Keratinocyte (primary cell): ENCODE measurements around the gene IL36RN. TPM values are rescaled to one million over a fixed set of nuclear protein-coding genes. Genes with fewer than 3 reads are reported as not detected.

Experiments used
- DNase-seq: peaks from one replicate; pipeline ENCODE4 v3.0.0-alpha.2; 2011; ENCODE audit warnings: low read depth, missing footprints, low spot score
- FAIRE-seq: peaks from 2 replicates; lab custom pipeline; 2011; peaks lifted over from hg19 to GRCh38; lab: Jason Lieb, UNC
- H2AFZ ChIP-seq: 2 replicates; pipeline ENCODE4 v1.6.0; 2012; ENCODE audit warnings: low read length, control low read depth, inconsistent platforms; ENCODE audit not compliant: control insufficient read depth
- H3K27ac ChIP-seq: 2 replicates; pipeline ENCODE4 v1.5.1; 2011; ENCODE audit warnings: low read length; ENCODE audit not compliant: control insufficient read depth, insufficient read depth
- H3K27me3 ChIP-seq: 3 replicates; pipeline ENCODE4 v1.6.0; 2011; ENCODE audit warnings: low read length; ENCODE audit not compliant: control insufficient read depth, insufficient read depth; ENCODE audit errors: extremely low read depth
- H3K36me3 ChIP-seq, 2 experiments: 2 replicates in 1 of 2; 3 replicates in 1 of 2; pipeline ENCODE4 v1.5.1; 2011; ENCODE audit warnings: low read length in 2 of 2, mild to moderate bottlenecking in 1 of 2; ENCODE audit not compliant: control insufficient read depth in 2 of 2, insufficient read depth in 2 of 2; ENCODE audit errors: extremely low read depth in 1 of 2
- H3K4me1 ChIP-seq: 3 replicates; pipeline ENCODE4 v1.5.1; 2011; ENCODE audit warnings: low read length; ENCODE audit not compliant: control insufficient read depth, insufficient read depth; ENCODE audit errors: extremely low read depth
- H3K4me2 ChIP-seq: 3 replicates; pipeline ENCODE4 v1.6.0; 2011; ENCODE audit warnings: low read depth, low read length; ENCODE audit not compliant: control insufficient read depth, insufficient read depth; ENCODE audit errors: extremely low read depth
- H3K4me3 ChIP-seq, 3 experiments: fragments of 200-600 bp in 1 of 3; sonication (generic) in 1 of 3; 2 replicates in 2 of 3; 3 replicates in 1 of 3; pipeline ENCODE4 v1.5.1; 2011 to 2016; ENCODE audit warnings: low read length in 3 of 3, mild to moderate bottlenecking in 3 of 3, control low read depth in 2 of 3, inconsistent platforms in 1 of 3, low read depth in 1 of 3, mixed read lengths in 1 of 3, mixed run types in 1 of 3, moderate library complexity in 1 of 3; ENCODE audit not compliant: control insufficient read depth in 2 of 3, insufficient read depth in 2 of 3; ENCODE audit errors: extremely low read depth in 1 of 3
- H3K79me2 ChIP-seq: 2 replicates; pipeline ENCODE4 v1.6.0; 2012; ENCODE audit warnings: low read length; ENCODE audit not compliant: control insufficient read depth, insufficient read depth
- H3K9ac ChIP-seq: 3 replicates; pipeline ENCODE4 v1.6.0; 2011; ENCODE audit warnings: low read length; ENCODE audit not compliant: control insufficient read depth, insufficient read depth; ENCODE audit errors: extremely low read depth
- H3K9me1 ChIP-seq: 3 replicates; pipeline ENCODE4 v1.6.0; 2011; ENCODE audit warnings: low read length; ENCODE audit not compliant: control insufficient read depth, insufficient read depth; ENCODE audit errors: extremely low read depth
- H3K9me3 ChIP-seq: 2 replicates; pipeline ENCODE4 v1.5.1; 2012; ENCODE audit warnings: low read depth, low read length; ENCODE audit not compliant: control insufficient read depth
- H4K20me1 ChIP-seq: 3 replicates; pipeline ENCODE4 v1.6.0; 2011; ENCODE audit warnings: low read length; ENCODE audit not compliant: control insufficient read depth, insufficient read depth; ENCODE audit errors: extremely low read depth
- CTCF ChIP-seq, 3 experiments: IDR thresholded peaks in 1 of 3; conservative IDR thresholded peaks in 1 of 3; optimal IDR thresholded peaks in 1 of 3; 2 replicates in 2 of 3; 3 replicates in 1 of 3; pipeline versions ENCODE3 to v1.5.1; 2011; ENCODE audit warnings: low read length in 3 of 3, mild to moderate bottlenecking in 3 of 3, moderate library complexity in 2 of 3, control low read depth in 1 of 3, inconsistent platforms in 1 of 3; ENCODE audit not compliant: insufficient read depth in 2 of 3; ENCODE audit errors: extremely low read depth in 1 of 3
- EZH2 ChIP-seq: IDR thresholded peaks from one replicate; pipeline ENCODE4 v1.6.1; 2012; ENCODE audit warnings: inconsistent platforms, mild to moderate bottlenecking, low read length, moderate library complexity
- dilution Hi-C: fragments of 300-500 bp; cut with MboI; formaldehyde crosslinking; loops from one replicate; pipeline ENCODE4 v1.7.0; 2020; ENCODE audit warnings: low sequenced_read_pairs; ENCODE audit not compliant: extremely low pct_ligation_motif_present
- polyA plus RNA-seq, 5 experiments: library from polyadenylated mRNA; depleted of rRNA in 3 of 5; stranded (reverse) in 3 of 5; stranded (forward) in 1 of 5; unstranded in 1 of 5; fragments of >200 nt; gene quantifications; 1 replicate in 1 of 5; 2 replicates in 3 of 5; 3 replicates in 1 of 5; pipeline versions ENCODE4 v1.2.1 to v1.2.3, GENCODE V29; 2011 to 2012; ENCODE audit warnings: missing spikeins in 2 of 5, low read depth in 1 of 5, low replicate concordance in 1 of 5

The IL36RN gene
- polyA plus RNA-seq, 1 donor (not counting 4 experiments of a cell fraction or from before 2014, with no cell fraction given), result 3.9 TPM

- Histone ChIP-seq H3K27me3 (no peaks in the 10 kb centered on the region), H3K9me3 (no peaks in the 10 kb centered on the region), H3K4me3 (no peak overlapping the region), H3K27ac (no peak overlapping the region), H3K36me3 (no peaks in the 10 kb centered on the region), H3K9me1 (peaks cover 3% of the 10 kb centered on the region), H3K79me2 (no peaks in the 10 kb centered on the region), H3K4me1 (peaks cover 41% of the 10 kb centered on the region), H2AFZ (no peak overlapping the region), H4K20me1 (no peaks in the 10 kb centered on the region), H3K4me2 (no peak overlapping the region), H3K9ac (no peak overlapping the region)
- TF ChIP-seq EZH2 (no peak), CTCF (optimal IDR thresholded peaks at IDR 0.05 in 1 of 3, IDR thresholded peaks at IDR 0.05 in 1 of 3, conservative IDR thresholded peaks at IDR 0.05 in 1 of 3; ENCODE audit: extremely low read depth in 1 of 3, insufficient read depth in 2 of 3, low read length in 3 of 3) (no peak)
- dilution Hi-C loops, result no loop called here
- no peak for FAIRE-seq
- no peak for DNase-seq
Observed at GRCh38 chr2:113083296-113083695, 24.3 kb downstream of the IL36RN start.

GRCh38 chr2:113084249-113085000 lies 25.4 kb downstream of the IL36RN start:
- no peak overlapping the region for H2AFZ ChIP-seq
- dilution Hi-C loops, result no loop called here
- no peaks in the 10 kb centered on the region for H3K79me2 ChIP-seq
- peak overlapping the region; percentile 2 for H3K4me2 ChIP-seq
- H3K9me1 ChIP-seq, result peaks cover 3% of the 10 kb centered on the region
- H3K4me3 ChIP-seq, result no peak overlapping the region
- DNase-seq (no peak), FAIRE-seq (no peak)
- no peaks in the 10 kb centered on the region for H3K36me3 ChIP-seq
- H3K9ac ChIP-seq, result no peak overlapping the region
- no peaks in the 10 kb centered on the region for H3K9me3 ChIP-seq
- H3K27ac ChIP-seq, result peak overlapping the region; percentile 72
- peaks cover 30% of the 10 kb centered on the region for H3K4me1 ChIP-seq
- peak in 2 of 3 experiments; percentile 40 to 51 for TF ChIP-seq CTCF (optimal IDR thresholded peaks at IDR 0.05 in 1 of 3, IDR thresholded peaks at IDR 0.05 in 1 of 3, conservative IDR thresholded peaks at IDR 0.05 in 1 of 3; ENCODE audit: extremely low read depth in 1 of 3, insufficient read depth in 2 of 3, low read length in 3 of 3)
- TF ChIP-seq EZH2, result no peak
- H3K27me3 ChIP-seq, result no peaks in the 10 kb centered on the region
- H4K20me1 ChIP-seq, result no peaks in the 10 kb centered on the region
